HEK293T (cell line): ENCODE measurements around the gene IL4R.

ENCODE experiments used
- BHLHE40 ChIP-seq: fragments of 450-650 bp; IDR thresholded peaks from 2 replicates; pipeline ENCODE4 v1.6.1; 2016; ENCODE audit warnings: mild to moderate bottlenecking, moderate library complexity, borderline replicate concordance
- CTBP1 ChIP-seq: fragments of 450-650 bp; IDR thresholded peaks from 2 replicates; pipeline ENCODE4 v1.6.1; 2016; ENCODE audit warnings: borderline replicate concordance
- ELF4 ChIP-seq: fragments of 450-650 bp; IDR thresholded peaks from 2 replicates; pipeline ENCODE4 v1.6.1; 2017; ENCODE audit warnings: antibody characterized with exemption
- FOXA1 ChIP-seq: fragments of 450-650 bp; IDR thresholded peaks from 2 replicates; pipeline ENCODE4 v1.6.1; 2016; ENCODE audit warnings: mild to moderate bottlenecking
- FOXK2 ChIP-seq: fragments of 450-650 bp; IDR thresholded peaks from 2 replicates; pipeline ENCODE4 v1.6.1; 2016; ENCODE audit warnings: mild to moderate bottlenecking
- FOXM1 ChIP-seq: fragments of 450-650 bp; IDR thresholded peaks from 2 replicates; pipeline ENCODE4 v1.6.1; 2017; ENCODE audit warnings: mild to moderate bottlenecking, borderline replicate concordance
- L3MBTL2 ChIP-seq: fragments of 450-650 bp; conservative IDR thresholded peaks from 2 replicates; pipeline ENCODE4 v1.6.1; 2016; ENCODE audit warnings: mild to moderate bottlenecking
- SP1 ChIP-seq: fragments of 450-650 bp; IDR thresholded peaks from 2 replicates; pipeline ENCODE4 v1.6.1; 2017
- SUZ12 ChIP-seq: fragments of 450-650 bp; IDR thresholded peaks from 2 replicates; pipeline ENCODE4 v1.6.1; 2016; ENCODE audit warnings: mild to moderate bottlenecking
- TARDBP ChIP-seq: fragments of 450-650 bp; IDR thresholded peaks from 2 replicates; pipeline ENCODE4 v1.6.1; 2016
- ZNF384 ChIP-seq: fragments of 450-650 bp; IDR thresholded peaks from 2 replicates; pipeline ENCODE4 v1.6.1; 2016

- TF ChIP-seq BHLHE40 (no peak), FOXM1 (no peak), FOXA1 (no peak), L3MBTL2 (no peak), TARDBP (no peak), SUZ12 (no peak), ZNF384 (no peak), FOXK2 (no peak), ELF4 (no peak), SP1 (no peak), CTBP1 (no peak)
Measured at GRCh38 chr16:27265982-27266381, 47.8 kb upstream of the IL4R start.
